ENCODE data around the gene CCDC183.
"Not testable (repeated sequence)": the region's sequence is repeated elsewhere in the genome, so short reads cannot be mapped to it uniquely, and the experiment has no call there.

CCDC183 gene

DNA sequence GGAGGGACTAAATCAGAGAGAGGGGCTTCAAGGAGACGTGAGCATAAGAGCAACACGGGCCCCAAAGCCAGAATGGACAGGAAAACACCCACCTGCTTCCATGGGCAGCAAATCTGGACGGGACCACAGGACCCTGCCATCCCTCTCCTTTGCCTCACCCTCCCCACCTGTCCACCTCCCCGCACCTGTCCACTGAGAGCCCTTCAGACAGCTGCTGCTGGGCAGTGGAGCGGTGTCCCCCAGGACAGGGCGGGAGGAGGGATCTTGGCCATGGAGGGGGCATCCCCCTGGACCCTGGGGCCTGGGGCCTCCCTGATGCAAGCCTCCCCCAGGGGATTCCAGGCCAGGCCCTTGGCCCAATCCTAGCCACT, 2.6 kb downstream of the CCDC183 start:
- no peak overlapping the region for H3K4me3 ChIP-seq (ENCODE audit: low read depth, low read length)
- DNase-seq (ENCODE audit: low read depth): no peak
- no peak for TF ChIP-seq MYC (IDR thresholded peaks at IDR 0.05; ENCODE audit: low read depth, low read length)
- TF ChIP-seq, protein P1, sequence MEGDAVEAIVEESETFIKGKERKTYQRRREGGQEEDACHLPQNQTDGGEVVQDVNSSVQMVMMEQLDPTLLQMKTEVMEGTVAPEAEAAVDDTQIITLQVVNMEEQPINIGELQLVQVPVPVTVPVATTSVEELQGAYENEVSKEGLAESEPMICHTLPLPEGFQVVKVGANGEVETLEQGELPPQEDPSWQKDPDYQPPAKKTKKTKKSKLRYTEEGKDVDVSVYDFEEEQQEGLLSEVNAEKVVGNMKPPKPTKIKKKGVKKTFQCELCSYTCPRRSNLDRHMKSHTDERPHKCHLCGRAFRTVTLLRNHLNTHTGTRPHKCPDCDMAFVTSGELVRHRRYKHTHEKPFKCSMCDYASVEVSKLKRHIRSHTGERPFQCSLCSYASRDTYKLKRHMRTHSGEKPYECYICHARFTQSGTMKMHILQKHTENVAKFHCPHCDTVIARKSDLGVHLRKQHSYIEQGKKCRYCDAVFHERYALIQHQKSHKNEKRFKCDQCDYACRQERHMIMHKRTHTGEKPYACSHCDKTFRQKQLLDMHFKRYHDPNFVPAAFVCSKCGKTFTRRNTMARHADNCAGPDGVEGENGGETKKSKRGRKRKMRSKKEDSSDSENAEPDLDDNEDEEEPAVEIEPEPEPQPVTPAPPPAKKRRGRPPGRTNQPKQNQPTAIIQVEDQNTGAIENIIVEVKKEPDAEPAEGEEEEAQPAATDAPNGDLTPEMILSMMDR (IDR thresholded peaks at IDR 0.05; ENCODE audit: low read depth, low read length): no peak
- TF ChIP-seq, protein P2, sequence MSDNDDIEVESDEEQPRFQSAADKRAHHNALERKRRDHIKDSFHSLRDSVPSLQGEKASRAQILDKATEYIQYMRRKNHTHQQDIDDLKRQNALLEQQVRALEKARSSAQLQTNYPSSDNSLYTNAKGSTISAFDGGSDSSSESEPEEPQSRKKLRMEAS (IDR thresholded peaks at IDR 0.05; ENCODE audit: low read depth, low read length): no peak
- TF ChIP-seq POLR2A (IDR thresholded peaks at IDR 0.05; ENCODE audit: extremely low read depth, insufficient read length): no peak

DNA sequence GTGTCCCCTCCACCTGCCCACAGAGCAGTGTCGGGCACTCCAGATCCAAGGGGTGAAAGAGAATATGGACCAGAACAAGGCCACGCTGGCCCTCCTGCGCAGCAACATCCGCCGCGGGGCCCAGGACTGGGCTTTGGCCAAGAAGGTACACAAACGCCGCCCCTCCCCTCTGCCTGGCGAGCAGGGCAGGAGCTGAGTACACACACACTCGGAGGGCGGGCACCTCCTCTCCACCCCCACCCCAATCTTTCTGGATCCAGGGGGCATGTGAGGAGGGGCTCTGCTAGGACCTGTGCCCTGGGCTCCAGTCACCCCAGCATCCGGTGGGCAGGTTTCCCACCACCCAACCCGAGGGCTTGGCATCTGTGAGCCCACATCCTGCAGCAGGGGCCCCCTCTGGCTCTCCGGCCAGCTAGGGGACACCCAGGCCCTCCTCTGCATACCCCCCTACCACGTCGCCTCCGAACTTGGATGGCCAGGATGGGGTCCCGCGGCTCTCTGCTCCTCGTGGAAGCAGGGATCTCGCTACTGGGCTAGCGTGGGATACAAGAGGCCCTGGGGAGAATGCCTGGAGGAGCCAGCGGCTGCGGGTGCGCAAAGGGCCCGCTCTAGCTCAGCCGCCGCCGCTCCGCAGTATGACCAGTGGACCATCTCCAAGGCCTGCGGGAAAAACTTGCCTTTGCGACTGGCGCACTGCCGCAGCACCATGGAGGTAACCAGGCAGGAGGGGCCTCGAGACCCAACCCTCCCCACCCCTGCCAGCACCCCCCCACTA, 3.1 kb downstream of the CCDC183 start:
- no peak overlapping the region for H3K4me3 ChIP-seq (ENCODE audit: low read depth, low read length)
- TF ChIP-seq POLR2A (IDR thresholded peaks at IDR 0.05; ENCODE audit: extremely low read depth, insufficient read length): no peak
- TF ChIP-seq, protein P1 (IDR thresholded peaks at IDR 0.05; ENCODE audit: low read depth, low read length): no peak
- TF ChIP-seq MYC (IDR thresholded peaks at IDR 0.05; ENCODE audit: low read depth, low read length): no peak
- TF ChIP-seq, protein P2 (IDR thresholded peaks at IDR 0.05; ENCODE audit: low read depth, low read length): no peak
- DNase-seq (ENCODE audit: low read depth): no peak

DNA sequence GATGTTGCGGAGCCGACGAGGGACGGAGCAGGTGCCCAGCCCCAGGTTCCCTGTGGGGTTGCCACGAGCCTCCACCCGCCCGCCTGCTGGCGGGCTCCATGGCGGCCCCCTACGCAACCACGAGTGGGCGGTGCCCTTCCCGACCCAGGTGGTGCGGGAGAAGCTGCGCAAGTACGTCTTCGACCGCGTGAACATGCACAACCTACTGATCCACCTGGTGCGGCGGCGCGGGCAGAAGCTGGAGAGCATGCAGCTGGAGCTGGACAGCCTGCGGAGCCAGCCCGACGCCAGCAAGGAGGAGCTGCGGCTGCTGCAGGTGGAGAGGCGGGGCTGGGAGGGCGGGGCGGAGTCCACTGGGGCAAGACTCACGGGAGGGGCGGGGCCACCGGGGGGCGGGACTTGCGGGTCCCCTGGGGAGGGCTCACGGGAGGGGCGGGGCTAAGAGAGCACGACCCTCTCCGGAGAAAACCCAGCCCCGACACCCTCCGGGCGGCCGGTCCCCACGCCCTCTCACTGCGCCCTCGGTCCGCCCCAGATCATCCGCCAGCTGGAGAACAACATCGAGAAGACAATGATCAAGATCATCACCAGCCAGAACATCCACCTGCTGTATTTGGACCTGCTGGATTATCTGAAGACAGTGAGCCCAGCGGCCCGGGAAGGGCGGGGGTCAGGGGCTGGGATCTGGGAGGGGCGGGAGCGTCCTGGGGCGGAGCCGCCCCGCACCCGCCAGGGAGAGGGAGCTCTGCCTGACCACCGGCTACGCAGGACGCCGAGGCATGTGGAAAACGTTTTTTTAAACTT, 3.9 kb downstream of the CCDC183 start:
- no peak for TF ChIP-seq MYC (IDR thresholded peaks at IDR 0.05; ENCODE audit: low read depth, low read length)
- DNase-seq (ENCODE audit: low read depth): peak; percentile 83
- peak overlapping the region; percentile 42 for H3K4me3 ChIP-seq (ENCODE audit: low read depth, low read length)

DNA sequence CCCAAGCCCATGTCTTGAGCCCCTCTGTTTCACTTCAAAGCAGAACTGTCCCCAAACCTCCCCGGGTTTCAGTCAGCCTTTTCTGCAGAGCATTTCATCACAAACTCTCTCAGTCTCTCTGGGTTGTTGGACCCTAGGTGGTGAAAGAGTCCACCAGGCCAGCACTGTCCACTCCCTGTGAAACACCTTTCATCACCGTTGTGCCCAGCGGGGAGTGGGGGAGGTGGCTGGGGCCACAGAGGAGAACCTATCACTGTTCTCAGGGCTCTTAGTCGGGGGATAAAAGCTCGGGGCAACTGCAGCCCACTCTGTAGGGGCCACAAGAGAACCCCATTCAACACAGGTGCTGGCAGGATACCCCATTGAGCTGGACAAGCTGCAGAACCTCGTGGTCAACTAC, 6.2 kb downstream of the CCDC183 start:
- no peak for DNase-seq (ENCODE audit: low read depth)
- TF ChIP-seq, protein P1 (IDR thresholded peaks at IDR 0.05; ENCODE audit: low read depth, low read length): no peak
- no peak for TF ChIP-seq POLR2A (IDR thresholded peaks at IDR 0.05; ENCODE audit: extremely low read depth, insufficient read length)
- TF ChIP-seq, protein P2 (IDR thresholded peaks at IDR 0.05; ENCODE audit: low read depth, low read length): no peak
- TF ChIP-seq MYC (IDR thresholded peaks at IDR 0.05; ENCODE audit: low read depth, low read length): no peak
- H3K4me3 ChIP-seq (ENCODE audit: low read depth, low read length): no peak overlapping the region

DNA sequence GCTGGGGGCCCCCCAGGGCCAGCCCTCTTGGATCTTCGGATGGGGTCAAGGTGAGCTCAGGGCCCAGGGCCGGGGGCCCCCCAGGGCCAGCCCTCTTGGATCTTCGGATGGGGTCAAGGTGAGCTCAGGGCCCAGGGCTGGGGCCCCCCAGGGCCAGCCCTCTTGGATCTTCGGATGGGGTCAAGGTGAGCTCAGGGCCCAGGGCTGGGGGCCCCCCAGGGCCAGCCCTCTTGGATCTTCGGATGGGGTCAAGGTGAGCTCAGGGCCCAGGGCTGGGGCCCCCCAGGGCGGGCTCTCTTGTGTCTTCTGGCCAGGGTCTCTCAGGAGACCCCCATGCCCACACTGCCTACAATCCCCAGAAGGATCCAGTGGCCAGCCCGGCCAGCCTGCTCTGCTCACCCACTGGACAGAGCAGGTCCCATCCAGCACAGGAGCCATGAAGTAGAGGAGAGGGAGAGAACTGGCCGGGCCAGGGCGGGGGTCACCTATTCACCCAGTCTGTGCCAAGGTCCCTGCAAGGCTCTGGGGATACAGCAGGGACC, 6.9 kb downstream of the CCDC183 start:
- DNase-seq (ENCODE audit: low read depth); H3K4me3 ChIP-seq (ENCODE audit: low read depth, low read length): not testable (repeated sequence)

DNA sequence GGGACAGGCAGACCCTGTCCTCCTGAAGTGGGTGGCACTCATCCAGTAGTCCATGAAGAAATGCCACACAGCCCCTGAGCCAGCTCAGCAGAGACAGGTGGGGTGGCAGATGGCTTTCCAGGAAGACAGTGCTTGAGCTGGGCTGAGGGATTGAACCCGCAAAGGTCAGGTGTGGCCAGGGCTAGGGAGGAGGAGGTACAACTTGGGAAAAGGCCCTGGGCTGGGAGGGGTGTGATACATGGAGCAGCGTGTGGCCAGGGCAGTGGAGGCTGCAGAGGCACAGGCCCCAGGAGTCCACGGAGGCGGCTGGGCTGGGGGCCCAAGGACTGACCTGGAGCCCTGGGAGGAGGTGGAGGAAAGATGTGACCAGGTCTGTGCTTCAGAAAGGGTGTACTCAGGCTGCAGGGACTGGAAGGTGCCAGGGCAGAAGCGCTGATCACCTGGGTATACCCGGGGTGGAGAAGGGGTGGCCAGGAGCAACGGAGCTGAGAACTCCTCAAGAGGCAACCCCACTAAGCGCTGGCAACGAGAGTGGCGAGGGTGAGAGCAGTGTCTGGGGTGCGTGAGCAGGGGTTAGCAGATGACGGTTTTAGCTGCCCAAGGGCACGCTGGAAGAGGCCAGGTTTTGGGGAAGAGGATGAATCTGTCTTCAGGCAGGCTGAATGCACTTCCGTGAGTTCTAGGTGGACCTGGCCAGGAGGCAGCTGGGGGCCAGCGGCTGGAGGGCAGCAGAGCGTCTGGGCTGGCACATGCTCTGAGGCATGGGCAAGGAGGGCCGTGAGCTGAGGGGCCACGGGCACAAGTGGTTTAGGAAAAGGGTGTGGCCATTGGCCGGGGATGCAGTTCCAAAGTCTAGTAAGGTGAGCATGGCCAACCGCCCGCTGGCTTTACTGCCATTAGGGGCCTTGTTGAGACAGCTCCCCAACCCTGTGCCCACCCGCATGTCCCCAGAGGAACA, 7.7 kb downstream of the CCDC183 start:
- no peak overlapping the region for H3K4me3 ChIP-seq (ENCODE audit: low read depth, low read length)
- TF ChIP-seq POLR2A (IDR thresholded peaks at IDR 0.05; ENCODE audit: extremely low read depth, insufficient read length) (no peak), MYC (IDR thresholded peaks at IDR 0.05; ENCODE audit: low read depth, low read length) (no peak)
- TF ChIP-seq, protein P2 (IDR thresholded peaks at IDR 0.05; ENCODE audit: low read depth, low read length): no peak
- TF ChIP-seq, protein P1 (IDR thresholded peaks at IDR 0.05; ENCODE audit: low read depth, low read length): no peak
- no peak for DNase-seq (ENCODE audit: low read depth)
